ENCODE measurements around the gene TRMO. TPM values are rescaled to one million over a fixed set of nuclear protein-coding genes. Genes with fewer than 3 reads are reported as not detected.

Gene TRMO
- 6.4 and 11.2 TPM in 2 replicates for total RNA-seq

GRCh38 chr9:97921959-97922724 lies at the start of gene TRMO:
TSS of gene TRMO (minus strand) at chr9:97922500. CDS start at chr9:97922493, 7 bp downstream.

GRCh38 chr9:97938081-97938644 lies 15.9 kb upstream of the TRMO start, which contains the start of gene HEMGN:
TSS of gene HEMGN (minus strand) at chr9:97938172. CDS start at chr9:97938136, 36 bp downstream.

Other genes with a start within 250 kb of the TRMO start
- 4.1 and 9.2 TPM in 2 replicates for gene XPA, start 225.2 kb downstream of the TRMO start, total RNA-seq
- gene FOXE1, start 69.3 kb downstream of the TRMO start, total RNA-seq = not detected in 2 replicates
- not detected in 2 replicates for gene HEMGN, start 15.7 kb upstream of the TRMO start, total RNA-seq
- gene ANP32B, start 60.8 kb upstream of the TRMO start, total RNA-seq = 17.0 and 40.8 TPM in 2 replicates
- gene NANS, start 134.2 kb upstream of the TRMO start, total RNA-seq = 54.5 and 85.1 TPM in 2 replicates
- 0.26 and 2.2 TPM in 2 replicates for gene TRIM14, start 196.7 kb upstream of the TRMO start, total RNA-seq